ENCODE measurements around the gene WSB1.

- TF ChIP-seq POLR2A (IDR thresholded peaks at IDR 0.05): no peak
- TF ChIP-seq CTCF (IDR thresholded peaks at IDR 0.05): no peak
Measured at GRCh38 chr17:27324771-27325339, 30.9 kb downstream of the WSB1 start.
